Fibroblast of lung (primary cell): ENCODE results near the gene C4orf33.

Experiments used
- EZH2 ChIP-seq: IDR thresholded peaks from 2 replicates; pipeline ENCODE4 v1.5.1; 2012; ENCODE audit warnings: low read length, control low read depth, mild to moderate bottlenecking; ENCODE audit errors: missing control alignments
- TF ChIP-seq, protein P1 (sequence below), 2 donors: IDR thresholded peaks in 1 of 2; conservative IDR thresholded peaks in 1 of 2; 1 replicate in 1 of 2; 2 replicates in 1 of 2; pipeline ENCODE4 v1.5.1; 2011 to 2012; ENCODE audit warnings: low read length in 2 of 2, control low read depth in 1 of 2, inconsistent platforms in 1 of 2, low read depth in 1 of 2, mild to moderate bottlenecking in 1 of 2

GRCh38 chr4:129113434-129113833 lies 17.5 kb downstream of the C4orf33 start:
- TF ChIP-seq, protein P1, sequence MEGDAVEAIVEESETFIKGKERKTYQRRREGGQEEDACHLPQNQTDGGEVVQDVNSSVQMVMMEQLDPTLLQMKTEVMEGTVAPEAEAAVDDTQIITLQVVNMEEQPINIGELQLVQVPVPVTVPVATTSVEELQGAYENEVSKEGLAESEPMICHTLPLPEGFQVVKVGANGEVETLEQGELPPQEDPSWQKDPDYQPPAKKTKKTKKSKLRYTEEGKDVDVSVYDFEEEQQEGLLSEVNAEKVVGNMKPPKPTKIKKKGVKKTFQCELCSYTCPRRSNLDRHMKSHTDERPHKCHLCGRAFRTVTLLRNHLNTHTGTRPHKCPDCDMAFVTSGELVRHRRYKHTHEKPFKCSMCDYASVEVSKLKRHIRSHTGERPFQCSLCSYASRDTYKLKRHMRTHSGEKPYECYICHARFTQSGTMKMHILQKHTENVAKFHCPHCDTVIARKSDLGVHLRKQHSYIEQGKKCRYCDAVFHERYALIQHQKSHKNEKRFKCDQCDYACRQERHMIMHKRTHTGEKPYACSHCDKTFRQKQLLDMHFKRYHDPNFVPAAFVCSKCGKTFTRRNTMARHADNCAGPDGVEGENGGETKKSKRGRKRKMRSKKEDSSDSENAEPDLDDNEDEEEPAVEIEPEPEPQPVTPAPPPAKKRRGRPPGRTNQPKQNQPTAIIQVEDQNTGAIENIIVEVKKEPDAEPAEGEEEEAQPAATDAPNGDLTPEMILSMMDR (conservative IDR thresholded peaks at IDR 0.05 in 1 of 2, IDR thresholded peaks at IDR 0.05 in 1 of 2; ENCODE audit: low read depth in 1 of 2, low read length in 2 of 2) = no peak
- no peak for TF ChIP-seq EZH2
